Activated CD8-positive, alpha-beta memory T cell treated with anti-CD3 and anti-CD28 coated beads for 1 hour (primary cell): Measurements from ENCODE around the gene ZBTB33.

Experiments used
- DNase-seq, 2 donors: peaks; one replicate each; pipeline ENCODE4 v3.0.0-alpha.2; 2020; ENCODE audit warnings: low read depth in 1 of 2; ENCODE audit errors: extremely low read depth in 1 of 2

ZBTB33 gene

DNA sequence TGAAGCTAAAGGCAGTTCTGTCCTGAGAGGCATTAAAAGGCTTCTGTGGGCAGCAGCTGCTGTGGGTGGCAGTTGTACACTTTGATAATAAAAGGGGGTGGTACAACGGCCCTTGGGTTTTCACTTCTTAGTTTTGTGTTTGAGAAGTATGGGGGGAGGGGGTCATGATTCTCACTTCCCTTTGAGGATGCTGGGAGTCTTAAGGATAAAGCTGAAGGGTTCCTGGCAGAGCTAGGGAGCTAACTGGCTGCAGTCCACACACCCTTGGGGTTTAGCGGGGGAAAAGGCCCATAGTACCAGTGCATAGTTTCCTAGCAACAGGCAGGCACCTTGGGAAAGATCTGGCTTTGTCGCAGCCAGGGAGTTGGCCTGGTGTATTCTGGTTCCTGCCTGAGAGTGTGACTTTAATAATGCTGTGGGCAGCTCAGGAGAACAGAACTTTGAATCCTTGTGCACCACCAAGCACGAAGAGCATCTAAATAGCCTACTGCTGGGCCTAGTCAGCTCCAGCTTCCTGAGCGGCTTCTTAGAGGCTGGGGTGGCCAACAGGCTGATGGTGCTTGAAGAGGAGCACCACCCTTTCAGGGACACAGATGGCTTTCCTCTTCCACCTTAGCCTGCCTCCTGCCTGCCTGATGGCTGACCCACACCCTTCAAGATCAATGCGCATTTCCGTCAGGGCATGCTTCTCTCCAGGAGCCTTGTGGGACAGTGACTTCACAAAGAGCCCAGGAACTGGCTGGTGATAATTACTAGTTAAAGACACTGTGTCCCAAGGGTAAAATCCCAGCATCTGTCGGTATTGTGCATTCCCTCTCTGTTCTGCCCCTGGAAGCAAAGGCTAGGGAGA, 12.5 kb downstream of the ZBTB33 start:
- no peak for DNase-seq

DNA sequence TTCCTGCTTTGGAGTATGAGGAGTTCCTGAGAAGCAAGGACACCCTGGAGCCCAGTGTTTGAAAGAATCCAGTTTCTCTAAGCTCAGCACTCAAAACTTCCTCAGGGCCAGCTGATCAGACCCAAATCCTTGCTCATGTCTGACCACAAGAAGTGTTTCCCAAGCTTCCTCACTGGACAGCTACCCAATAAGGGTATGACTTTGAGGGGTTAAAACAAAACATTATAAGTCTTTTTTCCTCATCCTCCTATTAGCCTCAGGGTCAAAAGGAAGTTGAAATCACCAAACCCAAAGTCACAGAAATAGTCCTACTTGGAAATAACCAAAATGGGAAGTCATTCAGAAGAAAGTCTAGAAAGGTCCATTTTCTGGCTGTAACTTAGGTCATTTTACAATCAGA, 13.7 kb downstream of the ZBTB33 start:
- no peak for DNase-seq

DNA sequence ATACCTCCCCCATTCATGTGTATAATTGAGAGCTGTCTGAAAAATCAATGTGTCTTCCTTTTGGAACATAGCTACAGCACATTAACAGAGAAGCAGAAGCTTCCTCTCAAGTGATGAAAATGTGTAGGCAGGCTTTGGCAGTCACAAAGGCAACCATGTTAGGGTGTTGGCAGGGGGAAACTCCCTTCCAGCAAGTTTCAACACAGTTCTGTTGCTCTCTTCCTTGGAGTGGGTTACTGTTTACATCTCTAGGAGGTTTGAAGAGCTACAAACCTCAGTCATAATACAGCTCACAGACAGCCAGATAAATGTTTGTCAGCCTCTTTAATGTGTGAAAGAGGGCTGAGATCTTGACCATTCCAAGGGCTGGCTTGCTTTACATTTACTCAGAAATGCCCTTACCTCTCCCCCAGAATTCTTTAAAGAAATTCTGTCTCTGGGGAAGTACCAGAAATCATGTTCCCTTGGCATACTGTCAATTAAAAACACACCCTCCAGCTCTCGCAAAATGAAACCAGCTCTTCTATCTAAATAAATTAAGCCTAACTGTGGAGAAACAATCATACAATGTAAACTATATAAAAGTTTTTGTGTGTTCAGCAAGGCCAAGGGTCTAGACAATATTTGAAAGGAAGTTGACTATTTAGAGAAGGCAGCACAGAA, 18.9 kb downstream of the ZBTB33 start:
- no peak for DNase-seq

DNA sequence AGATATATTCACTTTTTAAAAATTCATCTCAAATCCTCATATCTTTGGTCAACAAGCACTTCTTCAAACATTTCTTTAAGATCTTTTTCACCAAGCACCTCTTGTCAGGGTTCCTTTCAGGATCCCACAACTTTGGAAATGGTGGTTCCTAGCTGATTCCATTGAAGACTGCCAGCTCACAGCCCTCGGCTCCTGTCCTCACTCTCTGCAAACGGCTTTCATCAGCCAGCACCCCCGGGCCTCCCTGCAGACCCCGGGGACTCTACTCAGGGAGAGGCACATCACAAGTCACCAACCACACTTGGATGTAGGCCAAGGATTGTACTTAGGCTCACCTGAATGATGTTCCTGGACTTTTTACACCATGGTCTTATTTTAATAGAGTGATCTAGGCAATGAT, 20.0 kb downstream of the ZBTB33 start:
- DNase-seq, result no peak

DNA sequence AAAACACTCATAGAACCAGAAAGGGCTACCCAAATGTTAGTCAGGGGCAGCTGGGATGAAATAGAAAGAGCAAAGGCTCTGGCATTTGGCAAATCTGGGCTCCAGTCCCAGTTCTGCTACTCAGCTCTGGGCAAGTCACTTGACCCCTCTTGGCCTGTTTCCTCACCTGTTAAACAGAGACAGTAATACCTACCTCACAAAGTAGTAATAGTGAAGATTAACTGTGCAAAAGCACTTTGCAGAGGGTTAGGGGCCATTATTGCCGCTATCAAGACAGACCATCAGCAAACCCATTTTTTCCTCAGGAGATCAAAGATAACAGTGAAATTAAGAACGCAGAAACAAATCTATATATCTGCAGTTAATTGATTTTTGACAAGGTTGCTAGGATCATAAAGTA, 20.6 kb downstream of the ZBTB33 start:
- no peak for DNase-seq

DNA sequence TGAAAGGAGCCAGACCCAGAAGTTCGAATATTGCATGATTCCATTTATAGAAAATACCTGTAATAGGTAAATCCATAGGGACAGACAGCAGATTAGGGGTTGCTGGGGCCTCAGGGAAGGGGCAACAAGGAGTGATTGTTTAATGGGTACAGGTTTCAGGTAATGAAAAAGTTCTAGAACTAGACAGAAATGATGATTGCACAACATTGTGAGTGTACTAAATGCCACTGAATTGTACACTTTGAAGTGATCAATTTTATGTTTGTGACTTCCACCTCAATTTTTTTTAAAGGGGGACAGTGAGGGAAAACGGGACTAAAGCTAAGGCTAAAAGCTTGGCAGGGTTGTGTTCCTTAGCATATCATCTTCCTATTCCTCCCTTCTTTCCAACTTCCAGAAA, 23.5 kb downstream of the ZBTB33 start:
- DNase-seq, result no peak

DNA sequence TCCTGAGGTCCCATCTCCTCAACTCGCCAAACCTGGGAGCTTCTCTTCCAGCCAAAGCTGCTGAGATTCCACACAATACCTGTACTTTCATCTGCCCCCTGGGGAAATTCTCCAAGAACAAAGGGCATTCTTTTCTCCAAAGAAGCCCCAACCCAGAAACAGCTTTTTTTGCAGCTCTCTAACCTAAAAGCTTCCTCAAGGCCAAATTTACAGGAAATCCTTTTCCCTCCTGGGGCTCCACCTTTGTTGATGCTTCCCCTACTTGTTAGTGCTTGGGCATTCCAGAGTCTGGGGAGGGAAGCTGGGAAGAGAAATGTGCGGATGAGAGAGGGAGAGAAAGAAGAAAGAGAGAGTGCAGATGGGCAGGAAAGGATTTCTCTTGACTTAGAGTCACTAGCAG, 24.3 kb downstream of the ZBTB33 start:
- DNase-seq, result no peak

DNA sequence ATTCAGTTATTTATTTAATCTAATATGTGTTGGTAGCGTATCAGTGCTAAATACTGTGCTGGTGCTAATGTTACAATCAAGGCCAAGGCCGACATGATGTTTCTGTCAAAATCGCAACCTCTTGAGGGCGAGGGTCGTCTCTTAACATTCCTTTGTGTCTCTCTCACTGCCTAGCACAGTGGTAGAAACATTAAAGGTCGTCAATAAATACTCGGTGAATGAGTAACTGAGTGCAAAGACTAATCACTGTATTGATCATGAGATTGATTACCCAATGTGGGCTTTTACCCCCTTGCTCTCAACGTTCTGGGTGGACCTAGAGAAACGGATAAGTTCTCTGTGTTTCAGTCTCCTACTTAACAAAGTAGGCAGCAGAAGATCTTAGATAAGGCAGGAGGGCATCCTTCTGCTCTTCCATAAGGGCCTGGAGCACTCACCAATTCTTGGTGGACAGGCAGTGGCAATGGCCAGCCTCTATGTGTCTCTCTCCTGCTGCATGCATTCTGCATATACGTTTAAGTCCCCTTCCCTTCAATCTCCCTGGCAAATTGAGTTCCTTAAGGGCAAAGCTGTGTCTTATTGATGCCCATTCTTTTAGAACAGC, 30.5 kb downstream of the ZBTB33 start:
- DNase-seq, result no peak

DNA sequence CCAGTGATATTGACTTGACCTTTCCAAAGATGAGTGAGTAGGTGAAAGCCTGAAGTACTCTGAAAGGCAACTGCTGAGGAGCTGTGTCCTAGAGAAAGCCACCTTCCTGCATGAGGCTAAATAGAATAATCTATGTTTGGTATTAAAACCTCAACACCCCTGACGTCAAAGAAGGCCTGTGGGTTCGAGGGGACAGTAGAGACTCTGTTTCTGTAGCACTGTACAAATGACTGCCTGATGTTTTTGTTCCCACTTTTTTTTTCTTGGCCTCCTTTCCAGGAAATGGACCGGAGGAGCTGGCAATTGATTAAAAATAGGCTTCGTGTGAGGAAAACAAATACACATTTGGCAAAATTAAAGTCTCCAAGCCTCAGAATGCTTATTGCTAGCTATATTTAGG, 31.1 kb downstream of the ZBTB33 start:
- no peak for DNase-seq

DNA sequence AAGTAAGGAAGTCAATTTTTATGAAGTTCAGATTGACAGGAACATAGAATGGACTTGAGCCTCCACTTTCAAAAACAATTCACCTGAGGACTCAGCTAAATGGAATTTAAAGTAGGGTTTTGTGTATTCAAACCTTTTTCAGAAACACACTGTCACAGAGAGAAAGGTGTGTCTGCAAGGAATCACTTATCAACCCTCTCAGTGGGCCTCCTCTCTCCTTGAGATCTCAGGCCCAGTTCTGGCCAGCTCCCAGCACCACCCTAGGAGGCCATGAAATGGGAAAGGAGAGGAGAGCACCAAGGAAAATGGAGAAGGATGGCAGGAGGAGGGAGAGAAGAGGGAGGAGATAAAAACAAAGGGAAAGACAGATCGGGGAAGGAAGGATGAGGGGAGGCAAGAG, 32.1 kb downstream of the ZBTB33 start:
- DNase-seq, result no peak

DNA sequence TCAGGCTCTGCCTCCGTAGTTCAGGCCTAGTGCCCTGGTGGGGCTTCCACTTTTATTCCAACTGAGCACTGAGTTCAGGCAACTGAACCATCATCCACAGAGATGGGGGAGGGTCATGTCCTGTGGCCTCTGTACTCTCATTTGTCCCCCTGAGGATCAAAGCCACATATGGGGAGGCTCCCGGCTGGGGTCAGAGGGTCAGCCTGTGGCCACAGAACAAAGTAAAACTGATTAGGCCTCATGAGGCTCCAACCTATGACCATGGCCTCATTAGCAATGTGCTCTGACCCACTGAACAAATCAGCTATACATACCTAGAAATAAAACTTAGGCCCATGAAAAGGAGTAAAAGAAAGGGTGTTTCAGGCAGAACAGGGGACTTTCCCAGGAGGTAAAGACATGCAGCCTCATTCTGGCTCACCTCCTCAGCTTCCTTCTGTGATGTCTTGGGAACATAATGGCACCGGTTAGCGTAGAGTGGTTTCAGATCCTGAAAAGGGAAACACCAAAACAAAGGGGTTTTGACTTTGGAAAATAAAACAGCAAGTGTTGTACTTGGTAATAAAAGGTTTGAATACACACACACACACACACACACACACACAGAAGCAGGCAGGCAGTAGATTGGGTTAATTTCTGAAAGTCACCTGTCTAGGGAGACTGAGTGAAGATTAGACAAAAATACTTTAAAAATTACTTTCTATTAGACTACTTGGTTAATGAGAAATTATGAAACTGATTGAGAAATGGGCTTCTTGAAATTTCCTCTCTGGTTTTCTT, 36.3 kb downstream of the ZBTB33 start:
- DNase-seq, result no peak

DNA sequence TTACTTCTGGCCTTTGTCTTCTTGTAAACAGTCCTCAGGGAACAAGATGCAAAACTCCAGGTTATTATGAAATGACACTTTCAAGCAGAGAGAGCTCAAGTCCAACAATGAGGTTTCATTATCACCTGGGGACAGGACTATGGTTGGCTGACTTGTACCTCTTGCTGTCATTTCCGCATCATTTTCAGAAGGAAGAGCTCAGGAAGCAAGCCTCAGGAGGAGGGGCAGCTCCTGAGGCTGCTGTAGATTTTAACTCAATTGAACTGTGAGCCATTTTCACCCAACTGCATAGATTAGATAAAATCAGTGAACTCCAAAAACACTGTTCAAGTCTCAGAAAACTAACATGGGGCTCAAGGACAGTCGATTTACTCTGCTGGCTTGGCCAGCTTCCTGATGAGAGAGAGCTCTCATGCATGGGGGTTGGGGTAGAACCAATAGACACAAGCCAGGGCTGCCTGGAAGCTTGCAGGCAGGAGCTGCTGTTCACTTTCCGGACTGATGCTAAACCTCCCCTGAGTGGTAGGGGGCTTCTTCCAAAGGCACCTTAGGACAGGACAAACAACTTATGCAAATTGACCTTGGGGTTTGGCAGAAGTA, 37.0 kb downstream of the ZBTB33 start:
- no peak for DNase-seq

DNA sequence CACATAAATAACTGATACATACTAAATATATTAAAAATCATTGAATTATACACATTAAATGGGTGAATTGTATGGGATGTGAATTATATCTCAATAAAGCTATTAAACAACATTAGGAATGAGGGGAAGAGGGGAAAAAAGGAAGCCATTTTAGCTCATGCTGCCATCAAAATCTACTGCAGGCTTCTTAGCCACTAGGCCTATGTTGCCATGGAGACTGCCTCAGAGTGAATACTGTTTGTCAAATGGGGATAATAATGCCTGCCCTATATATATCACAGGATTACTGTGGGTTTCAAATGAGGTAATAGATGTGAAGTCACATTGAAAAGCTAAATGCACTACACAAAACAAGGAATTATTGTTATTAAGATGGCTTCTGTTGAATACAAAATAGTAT, 39.5 kb downstream of the ZBTB33 start:
- DNase-seq, result no peak

DNA sequence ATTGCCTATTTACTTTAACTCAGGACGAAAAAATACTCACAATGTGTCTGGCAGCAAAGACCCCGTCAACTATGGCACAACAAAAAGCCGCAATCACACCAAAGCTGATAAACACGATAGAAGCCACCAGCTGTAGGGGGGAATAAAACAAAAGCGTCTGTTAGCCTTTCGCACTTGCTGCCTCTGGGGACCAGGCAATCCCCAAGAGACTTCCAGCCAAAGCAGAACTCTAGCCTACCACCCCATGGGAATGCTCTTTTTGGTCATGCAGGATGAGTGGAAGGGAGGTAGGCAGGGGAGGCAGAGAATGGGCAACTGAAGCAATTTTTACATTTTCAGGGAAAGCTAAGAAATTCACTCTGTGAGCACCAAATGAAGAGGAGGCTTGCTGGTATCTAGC, 40.6 kb downstream of the ZBTB33 start:
- no peak for DNase-seq

DNA sequence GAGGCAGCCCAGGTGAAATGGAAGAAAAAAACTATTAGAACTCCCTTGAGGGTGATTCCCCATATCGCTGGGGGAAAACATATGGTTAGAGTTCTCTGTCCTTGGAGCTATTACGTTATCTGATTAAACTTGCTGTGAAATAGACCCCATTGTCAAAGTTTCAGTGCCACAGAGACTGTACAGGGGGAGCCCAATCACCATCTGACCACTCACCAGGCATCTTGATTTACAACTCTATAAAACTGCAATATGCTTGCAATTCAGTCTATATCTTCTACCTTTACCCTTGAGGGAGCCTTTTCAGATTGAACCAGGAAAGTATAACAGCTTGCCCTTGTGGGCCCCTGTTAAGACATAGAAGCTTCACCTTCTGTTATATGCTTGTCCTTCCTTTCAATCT, 42.4 kb downstream of the ZBTB33 start:
- no peak for DNase-seq

DNA sequence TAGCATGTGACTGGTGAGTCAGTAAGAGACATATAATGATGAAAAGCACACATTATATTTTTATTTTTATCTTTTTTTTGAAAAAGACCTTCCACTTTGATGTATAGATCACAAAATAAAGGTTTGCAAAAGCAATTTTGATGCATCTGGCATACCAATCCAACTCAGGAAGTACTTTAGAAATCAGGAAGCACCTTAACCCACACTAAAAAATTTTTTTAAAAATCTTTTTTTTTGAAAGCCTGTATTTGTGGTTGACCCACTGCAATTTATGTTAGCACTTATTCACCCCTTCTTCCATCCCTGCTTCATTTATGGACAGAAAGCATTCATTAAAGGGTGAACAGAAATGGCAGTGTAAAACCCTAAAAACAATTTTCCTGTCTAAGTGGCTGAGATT, 44.0 kb downstream of the ZBTB33 start:
- no peak for DNase-seq

DNA sequence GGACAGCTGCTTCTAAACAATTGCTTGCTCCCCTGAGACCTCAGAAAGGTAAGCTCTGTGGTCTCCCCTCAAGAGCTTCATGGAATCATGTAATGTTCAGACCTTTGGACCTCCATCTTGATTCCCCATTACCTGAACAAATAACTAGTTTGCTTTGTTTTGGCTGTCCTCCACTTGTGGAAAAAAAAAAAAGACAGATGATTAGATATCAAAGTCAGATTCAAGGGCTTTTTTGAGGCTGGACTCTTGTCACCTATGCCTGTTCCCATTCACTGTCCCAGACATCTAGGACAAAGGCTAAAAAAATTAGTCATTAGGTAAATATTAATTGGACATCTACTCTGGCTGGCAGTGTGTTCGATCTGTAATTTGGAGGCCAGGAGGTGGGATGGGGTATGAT, 47.3 kb downstream of the ZBTB33 start:
- DNase-seq, result no peak

DNA sequence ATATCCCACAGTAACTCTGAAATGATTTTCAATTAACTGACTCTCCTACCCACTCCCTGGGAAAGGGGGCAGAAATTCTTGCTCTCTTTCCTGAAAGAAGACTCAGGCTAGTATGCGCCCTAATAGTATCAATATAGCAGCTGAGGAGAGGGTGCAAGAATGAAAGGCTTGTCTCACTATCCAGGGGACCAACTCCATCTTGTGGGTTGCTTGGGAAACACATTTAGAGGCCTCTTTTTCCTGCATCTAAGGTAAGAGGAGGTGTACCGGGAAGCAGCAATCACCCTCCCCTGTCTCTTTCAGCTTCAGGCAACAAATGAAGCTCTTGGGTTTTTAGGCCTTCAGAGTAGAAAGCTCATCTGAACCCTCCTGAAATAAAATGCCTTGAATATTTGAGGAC, 49.3 kb downstream of the ZBTB33 start:
- DNase-seq, result no peak

DNA sequence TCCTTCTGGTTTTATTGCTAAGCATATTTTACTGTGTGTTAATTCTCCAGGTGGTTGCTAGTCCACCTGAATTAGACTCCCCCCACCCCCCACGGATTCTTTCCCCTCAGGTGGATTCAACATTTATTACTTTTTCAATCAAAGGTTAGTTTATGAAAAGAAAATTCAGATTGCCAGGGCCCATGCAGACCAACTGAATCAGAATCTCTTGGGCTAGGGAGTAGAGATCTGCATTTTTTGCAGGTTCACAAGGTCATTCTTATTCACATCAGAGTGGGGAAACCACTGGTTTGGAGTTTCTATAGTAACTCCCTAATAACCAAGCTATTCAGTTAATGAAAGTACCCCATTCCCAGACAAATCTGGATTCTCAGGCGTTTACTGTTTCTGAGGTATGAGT, 50.9 kb downstream of the ZBTB33 start:
- DNase-seq, result no peak

DNA sequence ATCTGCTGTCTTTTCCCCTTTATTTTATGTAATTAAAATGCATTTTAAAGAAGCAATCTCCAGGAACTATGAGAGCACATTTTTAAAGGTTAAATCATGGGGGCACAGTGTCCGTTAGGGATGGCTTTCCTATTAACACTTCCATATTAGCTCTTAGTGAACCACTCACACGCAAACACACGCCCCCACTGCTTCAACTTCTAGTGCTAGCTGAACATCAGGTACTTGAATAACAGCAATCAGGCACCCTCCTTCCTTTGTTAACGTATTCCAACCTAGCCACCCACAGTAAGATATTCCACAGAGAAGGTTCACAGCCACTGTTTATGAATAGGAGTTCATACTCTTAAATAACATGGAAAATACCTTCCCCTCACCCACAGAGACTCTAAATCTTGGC, 51.3 kb downstream of the ZBTB33 start:
- DNase-seq, result no peak

DNA sequence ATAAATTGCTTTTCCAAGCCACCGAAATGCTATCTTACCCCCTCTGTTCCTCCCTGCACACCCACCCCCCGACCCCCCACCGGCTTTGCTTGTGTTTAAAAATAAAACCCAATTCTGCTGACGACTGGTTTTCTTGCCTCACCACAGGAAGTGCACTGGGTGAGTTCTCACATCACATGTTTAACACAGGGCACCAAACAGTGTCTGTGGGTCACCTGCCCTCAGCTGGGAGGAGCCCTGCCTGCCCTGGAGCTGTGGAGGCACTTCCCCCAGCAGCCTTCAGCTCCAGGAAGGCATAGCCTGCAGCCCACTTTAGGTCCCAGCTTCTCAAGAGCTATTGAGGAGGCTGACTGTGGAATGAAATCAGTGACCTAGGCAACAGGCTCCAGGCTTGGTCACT, 51.8 kb downstream of the ZBTB33 start:
- no peak for DNase-seq
